Astrocyte (in vitro differentiated cells and primary cell): Measurements from ENCODE around the gene CNST. TPM values are rescaled to one million over a fixed set of nuclear protein-coding genes. Genes with fewer than 3 reads are reported as not detected.
A peak's percentile ranks its signal among the peaks of the same experiment; 100 is the strongest.

Source experiments
- DNase-seq: peaks from one replicate; pipeline ENCODE4 v3.0.0-alpha.2; 2010; ENCODE audit warnings: low read depth
- FAIRE-seq: peaks from 2 replicates; lab custom pipeline; 2011; peaks lifted over from hg19 to GRCh38; lab: Jason Lieb, UNC
- H2AFZ ChIP-seq: 2 replicates; pipeline ENCODE4 v1.6.0; 2012; ENCODE audit warnings: low read depth, low read length, inconsistent platforms
- H3K27ac ChIP-seq: 2 replicates; pipeline ENCODE4 v1.5.1; 2011; ENCODE audit warnings: low read depth, low read length, inconsistent platforms
- H3K27me3 ChIP-seq: 2 replicates; pipeline ENCODE4 v1.6.0; 2011; ENCODE audit warnings: low read length, inconsistent platforms; ENCODE audit not compliant: insufficient read depth
- H3K36me3 ChIP-seq: 2 replicates; pipeline ENCODE4 v1.5.1; 2011; ENCODE audit warnings: low read length, inconsistent platforms; ENCODE audit not compliant: insufficient read depth
- H3K4me1 ChIP-seq: 2 replicates; pipeline ENCODE4 v1.5.1; 2011; ENCODE audit warnings: low read length, inconsistent platforms; ENCODE audit not compliant: insufficient read depth
- H3K4me2 ChIP-seq: 2 replicates; pipeline ENCODE4 v1.6.0; 2012; ENCODE audit warnings: low read length, inconsistent platforms
- H3K4me3 ChIP-seq: 2 replicates; pipeline ENCODE4 v1.5.1; 2011; ENCODE audit warnings: low read depth, mild to moderate bottlenecking, low read length, inconsistent platforms; ENCODE audit not compliant: insufficient read depth
- H3K79me2 ChIP-seq: 2 replicates; pipeline ENCODE4 v1.6.0; 2012; ENCODE audit warnings: mild to moderate bottlenecking, low read length, inconsistent platforms; ENCODE audit not compliant: insufficient read depth
- H3K9ac ChIP-seq: 2 replicates; pipeline ENCODE4 v1.6.0; 2012; ENCODE audit warnings: mild to moderate bottlenecking, low read length, inconsistent platforms
- H3K9me3 ChIP-seq: 2 replicates; pipeline ENCODE4 v1.5.1; 2012; ENCODE audit warnings: low read depth, mild to moderate bottlenecking, low read length, inconsistent platforms; ENCODE audit not compliant: insufficient read depth
- H4K20me1 ChIP-seq: 2 replicates; pipeline ENCODE4 v1.6.0; 2012; ENCODE audit warnings: low read length, inconsistent platforms; ENCODE audit not compliant: insufficient read depth
- H3K27ac Mint-ChIP-seq: one replicate; pipeline ENCODE4 v1.8.0; 2021; ENCODE audit warnings: mild to moderate bottlenecking, mixed read lengths; ENCODE audit not compliant: unreplicated experiment
- H3K27me3 Mint-ChIP-seq: one replicate; pipeline ENCODE4 v1.8.0; 2021; ENCODE audit warnings: low read depth, mixed read lengths; ENCODE audit not compliant: unreplicated experiment
- H3K36me3 Mint-ChIP-seq: one replicate; pipeline ENCODE4 v1.8.0; 2021; ENCODE audit warnings: low read depth, mixed read lengths; ENCODE audit not compliant: unreplicated experiment
- H3K4me1 Mint-ChIP-seq: one replicate; pipeline ENCODE4 v1.8.0; 2021; ENCODE audit warnings: low read depth, mixed read lengths; ENCODE audit not compliant: unreplicated experiment
- H3K4me3 Mint-ChIP-seq: one replicate; pipeline ENCODE4 v1.8.0; 2021; ENCODE audit warnings: mild to moderate bottlenecking, moderate library complexity, mixed read lengths; ENCODE audit not compliant: unreplicated experiment
- H3K9me3 Mint-ChIP-seq: one replicate; pipeline ENCODE4 v1.8.0; 2021; ENCODE audit warnings: mild to moderate bottlenecking, mixed read lengths; ENCODE audit not compliant: unreplicated experiment
- CTCF ChIP-seq: IDR thresholded peaks from 2 replicates; pipeline ENCODE4 v1.5.1; 2011; ENCODE audit warnings: low read depth, mild to moderate bottlenecking, inconsistent platforms, low read length, moderate library complexity; ENCODE audit not compliant: insufficient read depth
- EZH2 ChIP-seq: IDR thresholded peaks from 2 replicates; pipeline ENCODE4 v1.6.1; 2012; ENCODE audit warnings: mild to moderate bottlenecking, low read length, inconsistent platforms; ENCODE audit not compliant: insufficient read depth
- total RNA-seq: library from RNA; stranded (reverse); gene quantifications from 2 replicates; pipeline ENCODE4 v1.2.1, GENCODE V29; 2021

The CNST gene
- total RNA-seq, 1 donor from 2014 or later = 19.8 TPM

DNA sequence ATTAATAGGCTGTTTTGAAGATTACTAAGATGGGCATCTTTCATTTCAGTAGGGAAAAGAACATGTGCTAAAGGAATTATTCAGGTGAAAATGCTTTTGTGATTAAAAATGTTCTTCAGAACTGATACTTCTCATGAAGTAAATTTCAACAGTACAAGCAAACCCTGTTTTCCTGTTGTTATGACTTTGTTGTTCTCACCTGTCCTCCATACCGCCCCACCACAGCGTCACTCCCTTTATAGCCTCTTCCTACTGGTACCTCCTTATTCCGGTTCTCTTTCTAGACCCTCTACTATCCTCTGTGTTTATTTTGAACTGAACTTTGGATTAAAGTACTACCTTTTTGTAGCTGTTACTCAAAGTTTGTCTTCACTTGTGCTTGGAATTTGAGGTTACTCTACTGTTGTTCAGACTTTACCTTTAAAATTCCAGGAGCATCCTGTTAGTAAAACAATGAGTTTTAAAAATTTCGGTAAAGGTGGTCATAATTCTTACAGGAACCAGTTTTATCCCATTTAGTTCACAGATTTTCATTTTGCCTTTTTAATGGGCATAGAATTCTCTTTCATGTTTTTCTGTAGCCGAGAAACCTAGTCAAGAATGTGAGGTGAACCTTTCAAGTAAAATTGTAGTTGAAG, 10.9 kb downstream of the CNST start:
- Histone ChIP-seq H3K9ac (no peak overlapping the region), H3K36me3 (no peaks in the 10 kb centered on the region), H3K9me3 (no peaks in the 10 kb centered on the region), H3K4me1 (peaks cover 4% of the 10 kb centered on the region), H4K20me1 (peaks cover under 1% of the 10 kb centered on the region), H2AFZ (no peak overlapping the region), H3K4me3 (no peak overlapping the region), H3K4me2 (no peak overlapping the region), H3K79me2 (peaks cover 62% of the 10 kb centered on the region), H3K27me3 (no peaks in the 10 kb centered on the region), H3K27ac (no peak overlapping the region)
- Mint-ChIP-seq H3K36me3 (no peaks in the 10 kb centered on the region), H3K27ac (no peak overlapping the region), H3K4me3 (no peak overlapping the region), H3K27me3 (no peaks in the 10 kb centered on the region), H3K4me1 (peaks cover 18% of the 10 kb centered on the region), H3K9me3 (no peaks in the 10 kb centered on the region)
- no peak for DNase-seq
- TF ChIP-seq EZH2 = no peak
- no peak for TF ChIP-seq CTCF
- FAIRE-seq = no peak

GRCh38 chr1:246577720-246578106, 11.5 kb downstream of the CNST start:
- H3K4me3 ChIP-seq = no peak overlapping the region
- FAIRE-seq (no peak), DNase-seq (peak; percentile 40)
- Mint-ChIP-seq H3K9me3 (no peaks in the 10 kb centered on the region), H3K36me3 (no peaks in the 10 kb centered on the region), H3K27me3 (no peaks in the 10 kb centered on the region), H3K4me3 (no peak overlapping the region), H3K4me1 (peaks cover 18% of the 10 kb centered on the region), H3K27ac (no peak overlapping the region)
- TF ChIP-seq EZH2 (no peak), CTCF (no peak)
- peaks cover 3% of the 10 kb centered on the region for H4K20me1 ChIP-seq
- no peaks in the 10 kb centered on the region for H3K36me3 ChIP-seq
- peaks cover 4% of the 10 kb centered on the region for H3K4me1 ChIP-seq
- no peak overlapping the region for H3K4me2 ChIP-seq
- H3K27me3 ChIP-seq = no peaks in the 10 kb centered on the region
- no peaks in the 10 kb centered on the region for H3K9me3 ChIP-seq
- H3K79me2 ChIP-seq = peaks cover 61% of the 10 kb centered on the region
- H3K27ac ChIP-seq = no peak overlapping the region
- no peak overlapping the region for H2AFZ ChIP-seq
- no peak overlapping the region for H3K9ac ChIP-seq

- peaks cover 3% of the 10 kb centered on the region for H4K20me1 ChIP-seq
- TF ChIP-seq CTCF = no peak
- TF ChIP-seq EZH2 = no peak
- FAIRE-seq (no peak), DNase-seq (no peak)
- H3K27ac ChIP-seq = no peak overlapping the region
- no peak overlapping the region for H3K4me2 ChIP-seq
- H3K9me3 ChIP-seq = no peaks in the 10 kb centered on the region
- Mint-ChIP-seq H3K36me3 (peaks cover 5% of the 10 kb centered on the region), H3K9me3 (no peaks in the 10 kb centered on the region), H3K4me3 (no peak overlapping the region), H3K27me3 (no peaks in the 10 kb centered on the region), H3K4me1 (peaks cover 18% of the 10 kb centered on the region), H3K27ac (no peak overlapping the region)
- H2AFZ ChIP-seq = no peak overlapping the region
- H3K4me1 ChIP-seq = peaks cover 4% of the 10 kb centered on the region
- peaks cover 5% of the 10 kb centered on the region for H3K36me3 ChIP-seq
- H3K9ac ChIP-seq = no peak overlapping the region
- H3K79me2 ChIP-seq = peaks cover 68% of the 10 kb centered on the region
- H3K27me3 ChIP-seq = no peaks in the 10 kb centered on the region
- H3K4me3 ChIP-seq = no peak overlapping the region
Observed at GRCh38 chr1:246579818-246580217, 13.6 kb downstream of the CNST start.
